Panc1 (cell line): Measurements from ENCODE around the gene GRIK4. TPM values are rescaled to one million over a fixed set of nuclear protein-coding genes. Genes with fewer than 3 reads are reported as not detected.

Source experiments
- ATAC-seq: fragments of 200-7000 bp; cut with Tn5 transposase; 2 replicates; pipeline ENCODE4 v1.9.1; 2020; ENCODE audit warnings: mild to moderate bottlenecking, moderate library complexity
- BruUV-seq: library from RNA; stranded (reverse); fragments of 400-500 nt; replicated peaks from 2 replicates; lab custom pipeline; 2021; lab: Mats Ljungman, UMichigan
- CTCF ChIA-PET: fragments of 300-600 bp; sonication (Branson Sonifier 250); formaldehyde crosslinking; loops from one replicate; lab custom pipeline; 2022; ENCODE audit warnings: antibody characterized with exemption; lab: Charles Lee
- POLR2A ChIA-PET: fragments of 300-600 bp; sonication (Branson Sonifier 250); formaldehyde crosslinking; loops from one replicate; lab custom pipeline; 2022; ENCODE audit warnings: antibody characterized with exemption; lab: Charles Lee
- DNase-seq: peaks from one replicate; pipeline ENCODE4 v3.0.0-alpha.2; 2010; ENCODE audit warnings: low read depth, low spot score
- H3K27ac ChIP-seq: 2 replicates; pipeline ENCODE4 v1.5.1; 2011; ENCODE audit warnings: mild to moderate bottlenecking, low read length, inconsistent platforms
- H3K27me3 ChIP-seq: fragments of 200-500 bp; sonication (Bioruptor generic); 2 replicates; pipeline ENCODE4 v1.6.0; 2014; ENCODE audit warnings: low read length, inconsistent platforms; ENCODE audit not compliant: control insufficient read depth, insufficient read depth
- H3K36me3 ChIP-seq: fragments of 200-500 bp; sonication (Bioruptor generic); 2 replicates; pipeline ENCODE4 v1.5.1; 2014; ENCODE audit warnings: inconsistent platforms, mild to moderate bottlenecking, low read length, moderate library complexity; ENCODE audit not compliant: control insufficient read depth, insufficient read depth
- H3K4me1 ChIP-seq: 2 replicates; pipeline ENCODE4 v1.5.1; 2011; ENCODE audit warnings: inconsistent platforms, mild to moderate bottlenecking, low read length, moderate library complexity; ENCODE audit not compliant: control insufficient read depth, insufficient read depth
- H3K4me3 ChIP-seq, 2 experiments: 2 replicates each; pipeline ENCODE4 v1.5.1; 2011 to 2012; ENCODE audit warnings: low read depth in 2 of 2, low read length in 2 of 2, mild to moderate bottlenecking in 2 of 2, inconsistent platforms in 1 of 2, moderate library complexity in 1 of 2
- H3K9me3 ChIP-seq: fragments of 200-500 bp; sonication (Bioruptor generic); 2 replicates; pipeline ENCODE4 v1.5.1; 2014; ENCODE audit warnings: low read depth, mild to moderate bottlenecking, inconsistent platforms, low read length, moderate library complexity; ENCODE audit not compliant: control insufficient read depth, insufficient read depth
- POLR2AphosphoS5 ChIP-seq: IDR thresholded peaks from 2 replicates; pipeline ENCODE4 v1.6.1; 2012; ENCODE audit warnings: mild to moderate bottlenecking, low read depth, low read length, moderate library complexity
- SIN3A ChIP-seq: IDR thresholded peaks from 2 replicates; pipeline ENCODE4 v1.6.1; 2012; ENCODE audit warnings: low read depth, mild to moderate bottlenecking, low read length, moderate library complexity, borderline replicate concordance; ENCODE audit not compliant: insufficient read depth
- TCF7L2 ChIP-seq: IDR thresholded peaks from 2 replicates; pipeline ENCODE4 v1.6.1; 2011; ENCODE audit warnings: mild to moderate bottlenecking, low read depth, low read length, inconsistent platforms
- in situ Hi-C: cut with HindIII; loops from 2 replicates; pipeline ENCODE4 v1.10.0; 2016; ENCODE audit warnings: low sequenced_read_pairs, low pct_unique_long_range_greater_than_20kb
- intact Hi-C: fragments of 100-400 bp; cut with micrococcal nuclease; formaldehyde crosslinking; loops from one replicate; pipeline ENCODE4 v1.10.0; 2022; ENCODE audit not compliant: unreplicated experiment
- total RNA-seq: library from RNA; stranded (reverse); gene quantifications from one replicate; pipeline ENCODE4 v1.2.1, GENCODE V29; 2021; ENCODE audit not compliant: unreplicated experiment
- TF ChIP-seq, protein P1 (sequence below), 2 experiments: IDR thresholded peaks; 2 replicates each; pipeline ENCODE4 v1.6.1; 2011 to 2012; ENCODE audit warnings: low read depth in 2 of 2, control low read depth in 1 of 2, low read length in 1 of 2, mild to moderate bottlenecking in 1 of 2, moderate library complexity in 1 of 2; ENCODE audit not compliant: insufficient read depth in 1 of 2
- TF ChIP-seq, protein P2 (sequence below): fragments of 450-650 bp; IDR thresholded peaks from 2 replicates; pipeline ENCODE4 v1.5.1; 2017; ENCODE audit warnings: mild to moderate bottlenecking

The GRIK4 gene
- total RNA-seq, 1 experiment from 2014 or later, result 0.62 TPM

DNA sequence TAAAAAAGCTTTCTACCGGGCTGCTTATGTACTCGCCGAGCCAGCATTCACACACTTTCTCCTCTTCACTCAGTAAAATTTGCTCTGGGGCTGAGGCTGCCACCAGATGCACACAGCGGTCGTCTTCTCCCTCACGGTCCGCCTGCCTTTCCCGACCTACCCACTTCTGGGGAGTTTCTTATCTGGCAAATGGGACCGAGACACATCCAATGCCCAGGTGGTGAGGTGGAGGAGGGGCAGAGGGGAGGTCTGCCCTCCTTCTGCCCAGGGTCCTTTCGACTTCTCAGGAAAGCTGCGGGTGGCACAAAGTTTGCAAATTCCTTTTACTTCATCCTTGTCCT lies 43.9 kb downstream of the GRIK4 start:
- no peak for ATAC-seq
- intact Hi-C loops, result no loop called here
- Histone ChIP-seq H3K27ac (no peak overlapping the region), H3K4me3 (no peak overlapping the region), H3K36me3 (no peaks in the 10 kb centered on the region), H3K27me3 (no peaks in the 10 kb centered on the region), H3K4me1 (no peaks in the 10 kb centered on the region), H3K9me3 (no peaks in the 10 kb centered on the region)
- TF ChIP-seq SIN3A (no peak), TCF7L2 (no peak), POLR2AphosphoS5 (no peak)
- TF ChIP-seq, protein P1, sequence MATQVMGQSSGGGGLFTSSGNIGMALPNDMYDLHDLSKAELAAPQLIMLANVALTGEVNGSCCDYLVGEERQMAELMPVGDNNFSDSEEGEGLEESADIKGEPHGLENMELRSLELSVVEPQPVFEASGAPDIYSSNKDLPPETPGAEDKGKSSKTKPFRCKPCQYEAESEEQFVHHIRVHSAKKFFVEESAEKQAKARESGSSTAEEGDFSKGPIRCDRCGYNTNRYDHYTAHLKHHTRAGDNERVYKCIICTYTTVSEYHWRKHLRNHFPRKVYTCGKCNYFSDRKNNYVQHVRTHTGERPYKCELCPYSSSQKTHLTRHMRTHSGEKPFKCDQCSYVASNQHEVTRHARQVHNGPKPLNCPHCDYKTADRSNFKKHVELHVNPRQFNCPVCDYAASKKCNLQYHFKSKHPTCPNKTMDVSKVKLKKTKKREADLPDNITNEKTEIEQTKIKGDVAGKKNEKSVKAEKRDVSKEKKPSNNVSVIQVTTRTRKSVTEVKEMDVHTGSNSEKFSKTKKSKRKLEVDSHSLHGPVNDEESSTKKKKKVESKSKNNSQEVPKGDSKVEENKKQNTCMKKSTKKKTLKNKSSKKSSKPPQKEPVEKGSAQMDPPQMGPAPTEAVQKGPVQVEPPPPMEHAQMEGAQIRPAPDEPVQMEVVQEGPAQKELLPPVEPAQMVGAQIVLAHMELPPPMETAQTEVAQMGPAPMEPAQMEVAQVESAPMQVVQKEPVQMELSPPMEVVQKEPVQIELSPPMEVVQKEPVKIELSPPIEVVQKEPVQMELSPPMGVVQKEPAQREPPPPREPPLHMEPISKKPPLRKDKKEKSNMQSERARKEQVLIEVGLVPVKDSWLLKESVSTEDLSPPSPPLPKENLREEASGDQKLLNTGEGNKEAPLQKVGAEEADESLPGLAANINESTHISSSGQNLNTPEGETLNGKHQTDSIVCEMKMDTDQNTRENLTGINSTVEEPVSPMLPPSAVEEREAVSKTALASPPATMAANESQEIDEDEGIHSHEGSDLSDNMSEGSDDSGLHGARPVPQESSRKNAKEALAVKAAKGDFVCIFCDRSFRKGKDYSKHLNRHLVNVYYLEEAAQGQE (IDR thresholded peaks at IDR 0.05; ENCODE audit: insufficient read depth in 1 of 2, low read depth in 2 of 2, low read length in 1 of 2), result no peak
- TF ChIP-seq, protein P2, sequence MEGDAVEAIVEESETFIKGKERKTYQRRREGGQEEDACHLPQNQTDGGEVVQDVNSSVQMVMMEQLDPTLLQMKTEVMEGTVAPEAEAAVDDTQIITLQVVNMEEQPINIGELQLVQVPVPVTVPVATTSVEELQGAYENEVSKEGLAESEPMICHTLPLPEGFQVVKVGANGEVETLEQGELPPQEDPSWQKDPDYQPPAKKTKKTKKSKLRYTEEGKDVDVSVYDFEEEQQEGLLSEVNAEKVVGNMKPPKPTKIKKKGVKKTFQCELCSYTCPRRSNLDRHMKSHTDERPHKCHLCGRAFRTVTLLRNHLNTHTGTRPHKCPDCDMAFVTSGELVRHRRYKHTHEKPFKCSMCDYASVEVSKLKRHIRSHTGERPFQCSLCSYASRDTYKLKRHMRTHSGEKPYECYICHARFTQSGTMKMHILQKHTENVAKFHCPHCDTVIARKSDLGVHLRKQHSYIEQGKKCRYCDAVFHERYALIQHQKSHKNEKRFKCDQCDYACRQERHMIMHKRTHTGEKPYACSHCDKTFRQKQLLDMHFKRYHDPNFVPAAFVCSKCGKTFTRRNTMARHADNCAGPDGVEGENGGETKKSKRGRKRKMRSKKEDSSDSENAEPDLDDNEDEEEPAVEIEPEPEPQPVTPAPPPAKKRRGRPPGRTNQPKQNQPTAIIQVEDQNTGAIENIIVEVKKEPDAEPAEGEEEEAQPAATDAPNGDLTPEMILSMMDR, result no peak
- no TSS peak for BruUV-seq
- CTCF ChIA-PET, result no interaction called here
- in situ Hi-C loops, result no loop called here
- DNase-seq, result no peak
- POLR2A ChIA-PET, result no interaction called here

DNA sequence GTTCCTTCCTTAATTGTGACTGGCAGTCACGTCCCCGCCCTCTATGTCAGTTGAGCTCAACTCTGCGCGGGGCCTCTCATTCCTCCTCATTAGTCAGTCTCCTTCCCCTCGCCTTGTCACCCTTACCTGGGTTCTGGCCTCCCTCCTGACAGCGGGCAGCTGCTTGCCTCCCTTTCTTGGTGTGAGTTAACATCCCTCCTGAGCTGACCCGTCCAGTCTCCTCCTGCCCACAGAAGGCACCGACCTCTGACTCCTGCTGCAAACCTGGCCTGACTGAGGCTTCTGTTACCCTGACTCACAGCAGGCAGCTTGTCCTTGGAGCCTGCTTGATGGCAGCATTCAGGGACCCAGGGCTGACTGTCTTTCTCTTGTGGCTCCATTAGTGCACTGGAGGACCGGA lies 45.2 kb downstream of the GRIK4 start:
- ATAC-seq, result no peak
- no peak for TF ChIP-seq SIN3A
- no peak for TF ChIP-seq TCF7L2
- no peaks in the 10 kb centered on the region for H3K36me3 ChIP-seq
- no peaks in the 10 kb centered on the region for H3K9me3 ChIP-seq
- intact Hi-C loops, result no loop called here
- CTCF ChIA-PET, result no interaction called here
- no peak overlapping the region for H3K4me3 ChIP-seq
- H3K27me3 ChIP-seq, result no peaks in the 10 kb centered on the region
- no peak overlapping the region for H3K27ac ChIP-seq
- POLR2A ChIA-PET, result no interaction called here
- no peaks in the 10 kb centered on the region for H3K4me1 ChIP-seq
- in situ Hi-C loops, result no loop called here
- DNase-seq, result no peak
- BruUV-seq, result no TSS peak

DNA sequence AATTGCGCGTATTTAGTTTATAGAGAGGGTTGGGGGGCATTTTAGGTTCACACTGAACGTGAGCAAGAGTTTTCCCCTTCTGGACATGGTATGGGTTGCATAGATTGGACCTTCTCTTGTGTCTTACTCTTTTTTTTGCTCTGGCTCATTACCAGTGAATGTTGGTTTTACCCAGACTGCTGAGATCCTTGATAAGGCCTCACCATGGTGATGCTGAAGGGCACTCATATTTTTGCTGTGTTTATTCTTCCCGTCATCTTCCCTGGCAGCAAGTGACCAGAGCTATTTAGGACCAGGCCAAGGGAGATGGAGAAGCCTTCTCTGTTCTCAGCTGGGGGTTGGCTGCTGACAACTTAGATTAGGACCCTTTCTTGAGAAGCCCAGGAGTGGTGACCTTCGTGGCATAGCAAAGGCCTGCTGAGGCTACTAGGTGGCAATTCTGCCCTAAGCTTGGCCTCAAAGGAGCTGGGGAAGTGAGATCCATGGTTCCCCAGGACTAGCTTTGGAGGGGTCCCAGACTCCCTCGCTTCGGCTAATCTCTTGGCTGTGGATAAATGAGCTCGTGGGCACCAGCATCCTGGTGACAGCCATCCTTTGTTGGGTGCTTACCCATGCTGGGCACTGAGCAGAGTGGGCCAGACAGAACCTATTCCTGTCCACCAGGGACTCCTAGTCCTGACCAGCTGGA lies 47.3 kb downstream of the GRIK4 start:
- BruUV-seq, result no TSS peak
- ChIA-PET POLR2A (no interaction called here), CTCF (no interaction called here)
- H3K27me3 ChIP-seq, result no peaks in the 10 kb centered on the region
- ATAC-seq (no peak), DNase-seq (no peak)
- H3K36me3 ChIP-seq, result no peaks in the 10 kb centered on the region
- TF ChIP-seq POLR2AphosphoS5 (no peak), TCF7L2 (no peak), SIN3A (no peak)
- TF ChIP-seq, protein P2, result no peak
- TF ChIP-seq, protein P1 (IDR thresholded peaks at IDR 0.05; ENCODE audit: insufficient read depth in 1 of 2, low read depth in 2 of 2, low read length in 1 of 2), result no peak
- H3K27ac ChIP-seq, result no peak overlapping the region
- in situ Hi-C loops, result no loop called here
- intact Hi-C loops, result no loop called here
- no peak overlapping the region for H3K4me3 ChIP-seq
- no peaks in the 10 kb centered on the region for H3K9me3 ChIP-seq
- peaks cover 9% of the 10 kb centered on the region for H3K4me1 ChIP-seq
